Liver (tissue), 3 donors: ENCODE results near the gene HSD17B8.

ENCODE experiments used
- FOXA1 ChIP-seq: IDR thresholded peaks from 2 replicates; pipeline ENCODE4 v1.6.1; 2016; ENCODE audit warnings: antibody characterized with exemption
- SP1 ChIP-seq: IDR thresholded peaks from 2 replicates; pipeline ENCODE4 v1.6.1; 2018; ENCODE audit warnings: antibody characterized with exemption, mild to moderate bottlenecking
- TAF1 ChIP-seq: conservative IDR thresholded peaks from 2 replicates; pipeline ENCODE4 v1.6.1; 2016; ENCODE audit warnings: antibody characterized with exemption, mild to moderate bottlenecking
- TF ChIP-seq, protein P1 (sequence below): fragments of 150-350 bp; IDR thresholded peaks from 2 replicates; pipeline ENCODE4 v1.5.1; 2017; ENCODE audit warnings: improper control_type of control experiment, low read depth, low read length; ENCODE audit not compliant: missing input control
- TF ChIP-seq, protein P2 (sequence below): IDR thresholded peaks from 2 replicates; pipeline ENCODE4 v1.6.1; 2016; ENCODE audit warnings: antibody characterized with exemption
- TF ChIP-seq, protein P3 (sequence below): IDR thresholded peaks from 2 replicates; pipeline ENCODE4 v1.6.1; 2016; ENCODE audit warnings: antibody characterized with exemption
- TF ChIP-seq, protein P4 (sequence below): IDR thresholded peaks from 2 replicates; pipeline ENCODE4 v1.6.1; 2016; ENCODE audit warnings: antibody characterized with exemption, mild to moderate bottlenecking
- donor health status: healthy.
- donor health status: healthy.

DNA sequence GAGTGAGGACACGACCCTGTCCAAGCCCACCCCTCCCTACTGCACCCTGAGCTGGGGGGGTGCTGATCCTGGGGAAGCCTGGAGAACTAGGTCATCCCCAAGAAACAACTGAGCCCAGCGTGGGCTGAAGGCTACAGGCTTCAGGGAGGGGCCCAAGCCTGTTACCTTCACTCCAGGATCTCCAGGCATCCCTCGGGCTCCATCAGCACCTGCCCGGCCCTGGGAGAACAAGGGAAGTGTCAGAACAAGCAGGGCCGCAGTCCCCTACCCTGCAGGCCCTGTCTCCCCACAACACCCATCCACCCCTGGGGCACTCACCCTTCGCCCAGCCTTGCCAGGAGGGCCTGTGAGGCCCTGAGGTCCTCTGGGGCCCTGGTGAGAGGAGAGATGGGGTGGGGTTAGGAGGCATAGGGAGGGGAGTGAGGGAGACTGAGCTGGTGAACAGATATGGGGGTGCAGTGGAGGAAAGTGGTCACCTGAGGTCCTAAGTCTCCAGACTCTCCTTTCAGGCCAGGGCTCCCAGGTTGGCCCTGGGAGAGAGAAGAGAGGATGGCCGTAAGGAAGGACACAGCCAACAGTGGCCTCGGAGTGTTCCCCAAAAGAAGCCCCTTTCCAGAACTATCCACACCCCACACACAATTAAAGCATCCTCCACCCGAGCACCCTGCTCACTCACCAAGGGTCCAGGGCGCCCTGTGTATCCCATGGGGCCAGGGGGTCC, 25.5 kb upstream of the HSD17B8 start:
- TF ChIP-seq, protein P1, sequence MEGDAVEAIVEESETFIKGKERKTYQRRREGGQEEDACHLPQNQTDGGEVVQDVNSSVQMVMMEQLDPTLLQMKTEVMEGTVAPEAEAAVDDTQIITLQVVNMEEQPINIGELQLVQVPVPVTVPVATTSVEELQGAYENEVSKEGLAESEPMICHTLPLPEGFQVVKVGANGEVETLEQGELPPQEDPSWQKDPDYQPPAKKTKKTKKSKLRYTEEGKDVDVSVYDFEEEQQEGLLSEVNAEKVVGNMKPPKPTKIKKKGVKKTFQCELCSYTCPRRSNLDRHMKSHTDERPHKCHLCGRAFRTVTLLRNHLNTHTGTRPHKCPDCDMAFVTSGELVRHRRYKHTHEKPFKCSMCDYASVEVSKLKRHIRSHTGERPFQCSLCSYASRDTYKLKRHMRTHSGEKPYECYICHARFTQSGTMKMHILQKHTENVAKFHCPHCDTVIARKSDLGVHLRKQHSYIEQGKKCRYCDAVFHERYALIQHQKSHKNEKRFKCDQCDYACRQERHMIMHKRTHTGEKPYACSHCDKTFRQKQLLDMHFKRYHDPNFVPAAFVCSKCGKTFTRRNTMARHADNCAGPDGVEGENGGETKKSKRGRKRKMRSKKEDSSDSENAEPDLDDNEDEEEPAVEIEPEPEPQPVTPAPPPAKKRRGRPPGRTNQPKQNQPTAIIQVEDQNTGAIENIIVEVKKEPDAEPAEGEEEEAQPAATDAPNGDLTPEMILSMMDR, result no peak
- TF ChIP-seq TAF1, result no peak
- TF ChIP-seq, protein P2, sequence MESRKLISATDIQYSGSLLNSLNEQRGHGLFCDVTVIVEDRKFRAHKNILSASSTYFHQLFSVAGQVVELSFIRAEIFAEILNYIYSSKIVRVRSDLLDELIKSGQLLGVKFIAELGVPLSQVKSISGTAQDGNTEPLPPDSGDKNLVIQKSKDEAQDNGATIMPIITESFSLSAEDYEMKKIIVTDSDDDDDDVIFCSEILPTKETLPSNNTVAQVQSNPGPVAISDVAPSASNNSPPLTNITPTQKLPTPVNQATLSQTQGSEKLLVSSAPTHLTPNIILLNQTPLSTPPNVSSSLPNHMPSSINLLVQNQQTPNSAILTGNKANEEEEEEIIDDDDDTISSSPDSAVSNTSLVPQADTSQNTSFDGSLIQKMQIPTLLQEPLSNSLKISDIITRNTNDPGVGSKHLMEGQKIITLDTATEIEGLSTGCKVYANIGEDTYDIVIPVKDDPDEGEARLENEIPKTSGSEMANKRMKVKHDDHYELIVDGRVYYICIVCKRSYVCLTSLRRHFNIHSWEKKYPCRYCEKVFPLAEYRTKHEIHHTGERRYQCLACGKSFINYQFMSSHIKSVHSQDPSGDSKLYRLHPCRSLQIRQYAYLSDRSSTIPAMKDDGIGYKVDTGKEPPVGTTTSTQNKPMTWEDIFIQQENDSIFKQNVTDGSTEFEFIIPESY, result no peak
- TF ChIP-seq SP1, result no peak
- TF ChIP-seq, protein P3, sequence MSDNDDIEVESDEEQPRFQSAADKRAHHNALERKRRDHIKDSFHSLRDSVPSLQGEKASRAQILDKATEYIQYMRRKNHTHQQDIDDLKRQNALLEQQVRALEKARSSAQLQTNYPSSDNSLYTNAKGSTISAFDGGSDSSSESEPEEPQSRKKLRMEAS, result no peak
- TF ChIP-seq FOXA1, result no peak
- TF ChIP-seq, protein P4, sequence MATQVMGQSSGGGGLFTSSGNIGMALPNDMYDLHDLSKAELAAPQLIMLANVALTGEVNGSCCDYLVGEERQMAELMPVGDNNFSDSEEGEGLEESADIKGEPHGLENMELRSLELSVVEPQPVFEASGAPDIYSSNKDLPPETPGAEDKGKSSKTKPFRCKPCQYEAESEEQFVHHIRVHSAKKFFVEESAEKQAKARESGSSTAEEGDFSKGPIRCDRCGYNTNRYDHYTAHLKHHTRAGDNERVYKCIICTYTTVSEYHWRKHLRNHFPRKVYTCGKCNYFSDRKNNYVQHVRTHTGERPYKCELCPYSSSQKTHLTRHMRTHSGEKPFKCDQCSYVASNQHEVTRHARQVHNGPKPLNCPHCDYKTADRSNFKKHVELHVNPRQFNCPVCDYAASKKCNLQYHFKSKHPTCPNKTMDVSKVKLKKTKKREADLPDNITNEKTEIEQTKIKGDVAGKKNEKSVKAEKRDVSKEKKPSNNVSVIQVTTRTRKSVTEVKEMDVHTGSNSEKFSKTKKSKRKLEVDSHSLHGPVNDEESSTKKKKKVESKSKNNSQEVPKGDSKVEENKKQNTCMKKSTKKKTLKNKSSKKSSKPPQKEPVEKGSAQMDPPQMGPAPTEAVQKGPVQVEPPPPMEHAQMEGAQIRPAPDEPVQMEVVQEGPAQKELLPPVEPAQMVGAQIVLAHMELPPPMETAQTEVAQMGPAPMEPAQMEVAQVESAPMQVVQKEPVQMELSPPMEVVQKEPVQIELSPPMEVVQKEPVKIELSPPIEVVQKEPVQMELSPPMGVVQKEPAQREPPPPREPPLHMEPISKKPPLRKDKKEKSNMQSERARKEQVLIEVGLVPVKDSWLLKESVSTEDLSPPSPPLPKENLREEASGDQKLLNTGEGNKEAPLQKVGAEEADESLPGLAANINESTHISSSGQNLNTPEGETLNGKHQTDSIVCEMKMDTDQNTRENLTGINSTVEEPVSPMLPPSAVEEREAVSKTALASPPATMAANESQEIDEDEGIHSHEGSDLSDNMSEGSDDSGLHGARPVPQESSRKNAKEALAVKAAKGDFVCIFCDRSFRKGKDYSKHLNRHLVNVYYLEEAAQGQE, result no peak
